ENCODE measurements around the gene TMEM255B.

Gene TMEM255B

DNA sequence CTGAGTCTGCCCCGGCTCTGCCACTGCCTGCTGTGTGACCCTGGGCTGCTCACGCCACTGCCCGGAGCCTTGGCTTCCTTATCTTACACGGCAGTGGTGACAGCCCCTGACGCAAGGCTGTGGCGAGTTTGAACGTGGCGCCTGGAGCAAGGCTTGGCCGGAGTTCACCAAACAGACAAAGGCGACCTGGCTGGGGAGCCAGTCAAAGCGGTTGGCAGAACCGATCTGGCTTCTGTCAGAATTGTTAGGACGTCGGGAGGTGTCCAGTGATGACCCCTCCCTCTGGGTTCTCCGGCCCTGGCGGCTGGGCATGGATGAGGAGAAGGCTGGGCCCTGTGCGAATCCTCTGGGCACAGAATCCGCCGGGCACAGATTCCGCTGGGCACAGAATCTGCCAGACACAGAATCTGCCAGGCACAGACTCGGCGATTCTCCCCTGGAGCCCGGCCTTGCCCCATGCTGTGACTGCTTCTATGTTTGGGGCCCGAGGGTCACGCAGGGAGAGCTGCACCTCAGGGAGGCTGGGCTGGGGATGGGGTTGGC, 11.7 kb upstream of the TMEM255B start:
- no peak for DNase-seq (ENCODE audit: low read depth)
- TF ChIP-seq, protein P1, sequence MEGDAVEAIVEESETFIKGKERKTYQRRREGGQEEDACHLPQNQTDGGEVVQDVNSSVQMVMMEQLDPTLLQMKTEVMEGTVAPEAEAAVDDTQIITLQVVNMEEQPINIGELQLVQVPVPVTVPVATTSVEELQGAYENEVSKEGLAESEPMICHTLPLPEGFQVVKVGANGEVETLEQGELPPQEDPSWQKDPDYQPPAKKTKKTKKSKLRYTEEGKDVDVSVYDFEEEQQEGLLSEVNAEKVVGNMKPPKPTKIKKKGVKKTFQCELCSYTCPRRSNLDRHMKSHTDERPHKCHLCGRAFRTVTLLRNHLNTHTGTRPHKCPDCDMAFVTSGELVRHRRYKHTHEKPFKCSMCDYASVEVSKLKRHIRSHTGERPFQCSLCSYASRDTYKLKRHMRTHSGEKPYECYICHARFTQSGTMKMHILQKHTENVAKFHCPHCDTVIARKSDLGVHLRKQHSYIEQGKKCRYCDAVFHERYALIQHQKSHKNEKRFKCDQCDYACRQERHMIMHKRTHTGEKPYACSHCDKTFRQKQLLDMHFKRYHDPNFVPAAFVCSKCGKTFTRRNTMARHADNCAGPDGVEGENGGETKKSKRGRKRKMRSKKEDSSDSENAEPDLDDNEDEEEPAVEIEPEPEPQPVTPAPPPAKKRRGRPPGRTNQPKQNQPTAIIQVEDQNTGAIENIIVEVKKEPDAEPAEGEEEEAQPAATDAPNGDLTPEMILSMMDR (IDR thresholded peaks at IDR 0.05; ENCODE audit: insufficient read depth, low read depth, low read length, missing control alignments): no peak
- H3K4me3 ChIP-seq (ENCODE audit: low read length): no peak overlapping the region

DNA sequence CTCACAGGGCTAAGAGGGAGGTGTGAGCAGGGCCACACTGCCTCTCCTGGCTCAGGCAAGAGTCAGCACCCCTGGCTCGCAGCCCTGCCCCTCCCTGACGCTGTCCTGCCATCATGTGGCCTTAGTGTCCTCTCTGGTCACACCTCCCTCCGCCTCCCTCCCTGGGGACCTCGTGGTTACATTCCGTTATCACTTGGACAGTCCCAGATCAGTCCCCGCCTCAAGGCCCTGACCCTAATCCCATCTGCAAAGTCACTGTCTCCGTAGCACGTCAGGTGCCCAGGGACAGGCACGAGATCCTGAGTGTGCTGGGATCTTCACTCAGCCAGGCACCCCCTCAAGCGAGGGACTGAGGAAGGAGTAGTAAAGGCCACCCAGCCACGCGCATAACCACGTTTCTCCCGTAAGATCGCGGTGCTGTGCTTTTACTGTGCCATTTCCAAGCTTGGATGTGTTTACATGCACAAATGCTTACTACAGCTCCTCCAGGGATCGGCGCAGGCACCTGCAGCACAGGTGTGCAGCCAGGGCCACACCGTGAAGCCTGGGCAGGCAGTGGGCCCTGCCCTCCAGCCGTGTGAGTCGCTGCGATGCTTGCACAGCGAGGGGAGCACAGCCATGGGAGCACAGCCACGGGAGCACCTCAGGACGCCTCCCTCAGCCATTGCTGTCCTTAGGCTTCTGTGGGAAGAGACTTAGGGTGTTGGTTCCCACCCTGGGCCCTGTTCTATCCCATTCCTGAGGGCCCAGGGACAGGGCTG, 10.7 kb upstream of the TMEM255B start:
- no peak for DNase-seq (ENCODE audit: low read depth)
- TF ChIP-seq, protein P1 (IDR thresholded peaks at IDR 0.05; ENCODE audit: insufficient read depth, low read depth, low read length, missing control alignments): no peak
- H3K4me3 ChIP-seq (ENCODE audit: low read length): no peak overlapping the region

DNA sequence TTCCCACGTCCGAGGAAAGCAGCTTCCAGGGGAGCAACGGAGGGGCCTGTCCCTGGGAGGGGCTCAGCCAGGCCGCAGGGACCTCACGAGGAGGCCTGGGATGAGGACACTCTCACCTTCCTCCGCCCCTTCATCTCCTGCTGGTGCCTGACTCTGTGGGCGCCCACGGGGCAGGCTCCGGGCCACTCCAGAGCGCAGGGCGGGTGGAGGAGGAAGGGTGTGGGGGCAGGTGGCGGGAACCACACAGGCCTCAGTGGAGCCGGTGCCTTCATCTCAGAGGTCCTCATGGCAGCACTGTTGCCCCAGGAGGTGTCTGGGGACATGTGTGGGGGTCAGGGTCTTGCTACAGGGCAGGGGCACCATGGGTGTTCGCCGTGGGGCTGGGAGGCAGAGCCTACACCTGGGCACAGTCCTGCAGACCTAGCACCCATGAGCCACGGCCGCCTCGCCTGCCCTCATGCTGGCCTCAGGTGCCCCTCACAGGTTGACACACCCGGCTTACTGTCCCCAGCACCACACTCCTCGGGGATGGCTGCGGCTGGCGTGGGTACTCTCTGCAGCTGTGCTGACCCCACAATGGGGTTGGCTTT, 10.1 kb upstream of the TMEM255B start:
- no peak overlapping the region for H3K4me3 ChIP-seq (ENCODE audit: low read length)
- TF ChIP-seq, protein P1 (IDR thresholded peaks at IDR 0.05; ENCODE audit: insufficient read depth, low read depth, low read length, missing control alignments): no peak
- DNase-seq (ENCODE audit: low read depth): no peak

DNA sequence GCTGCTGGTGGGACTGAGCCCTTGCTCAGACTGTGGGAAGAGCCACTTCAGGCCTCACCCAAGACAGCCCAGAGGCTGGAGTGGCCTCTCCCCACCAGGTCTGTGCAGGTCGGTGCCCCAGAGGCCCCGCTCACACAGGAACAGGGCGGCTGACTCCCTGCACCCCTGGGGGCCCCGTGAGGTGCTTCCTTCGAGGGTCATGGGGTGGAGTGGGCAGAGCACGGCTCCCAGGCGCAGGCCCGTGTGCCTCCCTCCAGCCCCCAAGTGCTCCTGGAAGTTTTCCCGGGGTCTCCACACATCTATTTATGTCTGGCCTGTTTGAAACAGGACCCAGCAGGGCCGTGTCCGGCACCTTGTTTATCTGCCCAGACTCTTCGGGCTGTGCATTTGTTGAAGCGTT, 9.5 kb upstream of the TMEM255B start:
- H3K4me3 ChIP-seq (ENCODE audit: low read length): no peak overlapping the region
- TF ChIP-seq, protein P1 (IDR thresholded peaks at IDR 0.05; ENCODE audit: insufficient read depth, low read depth, low read length, missing control alignments): no peak
- no peak for DNase-seq (ENCODE audit: low read depth)

DNA sequence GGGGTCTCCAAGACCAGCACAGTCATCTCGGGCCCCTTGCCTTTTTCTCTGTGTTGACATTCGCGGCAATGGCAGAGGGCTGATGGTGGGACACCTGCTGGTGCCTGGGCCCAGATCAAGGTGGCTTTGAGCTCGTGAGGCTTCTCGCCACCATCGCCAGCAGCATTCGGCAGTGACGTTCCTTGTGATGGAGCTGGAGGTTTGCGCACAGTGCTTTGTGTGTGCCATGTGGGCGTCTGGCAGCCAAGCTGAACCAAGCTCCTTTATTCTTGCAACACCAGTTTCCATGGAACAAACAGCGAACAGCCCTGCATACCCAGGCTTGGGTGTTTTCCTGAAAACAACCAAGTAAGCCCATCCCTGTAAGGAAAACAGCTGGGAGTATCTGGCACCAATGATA, 9.1 kb upstream of the TMEM255B start:
- TF ChIP-seq, protein P1 (IDR thresholded peaks at IDR 0.05; ENCODE audit: insufficient read depth, low read depth, low read length, missing control alignments): no peak
- H3K4me3 ChIP-seq (ENCODE audit: low read length): no peak overlapping the region
- DNase-seq (ENCODE audit: low read depth): no peak

DNA sequence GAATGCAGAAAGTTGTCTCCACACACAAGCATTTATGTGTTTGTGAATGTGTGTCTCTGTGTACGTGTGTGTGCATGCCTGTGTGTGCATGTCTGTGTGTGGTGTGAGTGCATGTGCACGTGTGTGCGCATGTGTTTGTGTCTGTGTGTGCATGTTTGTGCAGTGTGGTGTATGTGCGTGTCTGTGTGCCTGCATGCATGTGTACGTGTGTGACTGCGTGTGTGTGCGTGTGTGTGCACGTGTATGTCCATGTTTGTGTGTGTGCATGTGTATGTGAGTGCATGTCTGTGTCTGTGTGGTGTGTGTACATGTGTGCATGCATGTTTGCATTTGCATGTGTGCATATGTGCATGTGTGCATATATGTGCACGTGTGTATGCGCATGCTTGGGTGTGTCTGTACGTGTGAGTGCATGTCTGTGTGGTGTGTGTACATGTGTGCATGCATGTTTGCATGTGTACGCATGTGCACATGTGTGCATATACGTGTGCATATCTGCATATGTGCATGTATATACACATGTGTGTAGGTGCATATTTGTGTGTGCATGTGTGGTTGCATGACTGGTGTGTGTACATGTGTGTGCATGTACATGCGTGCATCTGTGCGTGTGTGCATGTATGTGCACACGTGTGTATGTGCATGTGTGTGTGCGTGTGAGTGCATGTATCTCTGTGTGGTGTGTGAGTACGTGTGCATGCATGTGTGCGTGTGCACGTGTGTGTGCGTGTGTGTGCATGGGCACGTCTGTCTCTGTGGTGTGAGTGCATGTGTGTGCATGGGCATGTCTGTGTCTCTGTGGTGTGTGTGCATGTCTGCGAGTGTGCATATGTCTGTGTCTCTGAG, 8.2 kb upstream of the TMEM255B start:
- TF ChIP-seq, protein P1 (IDR thresholded peaks at IDR 0.05; ENCODE audit: insufficient read depth, low read depth, low read length, missing control alignments): no peak
- H3K4me3 ChIP-seq (ENCODE audit: low read length): no peak overlapping the region
- no peak for DNase-seq (ENCODE audit: low read depth)

Measured in epithelial cell of esophagus (primary cell).